MM.1S (cell line): ENCODE data around the gene TBC1D10B.

Experiments used
- EZH2 ChIP-seq: fragments of 300-600 bp; sonication (generic); optimal IDR thresholded peaks from 2 replicates; pipeline ENCODE3; 2017; ENCODE audit warnings: low read depth, mild to moderate bottlenecking, antibody characterized with exemption, low read length, mixed read lengths
- EZH2phosphoT487 ChIP-seq: fragments of 300-600 bp; sonication (generic); IDR thresholded peaks from 2 replicates; pipeline ENCODE4 v1.6.1; 2018; ENCODE audit warnings: antibody characterized with exemption, low read length
- TF ChIP-seq, protein P1 (sequence below): fragments of 300-600 bp; sonication (generic); IDR thresholded peaks from 2 replicates; pipeline ENCODE4 v1.5.1; 2016; ENCODE audit warnings: antibody characterized with exemption, low read length, mixed read lengths

DNA sequence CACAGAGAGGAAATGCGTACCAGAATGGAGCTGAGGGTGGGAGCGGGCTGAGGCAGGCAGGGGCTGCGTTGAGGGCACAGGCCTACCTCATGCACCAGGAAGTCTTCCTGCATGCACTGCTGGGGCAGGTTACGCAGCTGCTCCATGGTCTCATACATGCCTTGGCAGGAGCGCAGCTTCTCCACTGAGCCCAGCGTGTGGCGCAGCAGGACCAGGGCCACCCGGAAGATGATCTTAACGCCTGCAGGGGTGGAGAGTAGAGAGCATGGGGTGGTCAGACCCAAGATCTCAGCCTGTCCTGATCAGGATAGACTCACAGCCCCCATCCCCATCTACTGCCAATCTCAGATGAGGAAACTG, 11.7 kb downstream of the TBC1D10B start:
- TF ChIP-seq, protein P1, sequence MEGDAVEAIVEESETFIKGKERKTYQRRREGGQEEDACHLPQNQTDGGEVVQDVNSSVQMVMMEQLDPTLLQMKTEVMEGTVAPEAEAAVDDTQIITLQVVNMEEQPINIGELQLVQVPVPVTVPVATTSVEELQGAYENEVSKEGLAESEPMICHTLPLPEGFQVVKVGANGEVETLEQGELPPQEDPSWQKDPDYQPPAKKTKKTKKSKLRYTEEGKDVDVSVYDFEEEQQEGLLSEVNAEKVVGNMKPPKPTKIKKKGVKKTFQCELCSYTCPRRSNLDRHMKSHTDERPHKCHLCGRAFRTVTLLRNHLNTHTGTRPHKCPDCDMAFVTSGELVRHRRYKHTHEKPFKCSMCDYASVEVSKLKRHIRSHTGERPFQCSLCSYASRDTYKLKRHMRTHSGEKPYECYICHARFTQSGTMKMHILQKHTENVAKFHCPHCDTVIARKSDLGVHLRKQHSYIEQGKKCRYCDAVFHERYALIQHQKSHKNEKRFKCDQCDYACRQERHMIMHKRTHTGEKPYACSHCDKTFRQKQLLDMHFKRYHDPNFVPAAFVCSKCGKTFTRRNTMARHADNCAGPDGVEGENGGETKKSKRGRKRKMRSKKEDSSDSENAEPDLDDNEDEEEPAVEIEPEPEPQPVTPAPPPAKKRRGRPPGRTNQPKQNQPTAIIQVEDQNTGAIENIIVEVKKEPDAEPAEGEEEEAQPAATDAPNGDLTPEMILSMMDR, result no peak
- TF ChIP-seq EZH2, result no peak
- TF ChIP-seq EZH2phosphoT487, result no peak
